Heart left ventricle (tissue), 16 donors: ENCODE data around the gene PSMA6. TPM values are rescaled to one million over a fixed set of nuclear protein-coding genes. Genes with fewer than 3 reads are reported as not detected.

Experiments
- ATAC-seq, 4 donors: fragments of 200-7000 bp; cut with Tn5 transposase; one replicate each; pipeline ENCODE4 v1.9.1; 2020 to 2022; ENCODE audit warnings: moderate library complexity in 4 of 4, mild to moderate bottlenecking in 3 of 4, moderate number of reproducible peaks in 1 of 4
- DNase-seq, 5 donors: peaks; one replicate each; pipeline ENCODE4 v3.0.0-alpha.2; 2020
- H3K27ac ChIP-seq, 12 donors: fragments of 200-600 bp; sonication (generic) in 4 of 12; one replicate each; pipeline versions ENCODE4 v1.5.0 to v1.8.0; 2016 to 2022; ENCODE audit warnings: mild to moderate bottlenecking in 2 of 12
- H3K27me3 ChIP-seq, 9 donors: fragments of 200-600 bp; sonication (generic) in 2 of 9; one replicate each; pipeline versions ENCODE4 v1.5.1 to v1.8.0; 2016 to 2022; ENCODE audit warnings: mild to moderate bottlenecking in 3 of 9
- H3K36me3 ChIP-seq, 9 donors: fragments of 200-600 bp; sonication (generic) in 2 of 9; one replicate each; pipeline versions ENCODE4 v1.5.0 to v1.8.0; 2018 to 2022; ENCODE audit warnings: mild to moderate bottlenecking in 2 of 9
- H3K4me1 ChIP-seq, 12 donors: fragments of 200-600 bp; sonication (generic) in 4 of 12; one replicate each; pipeline versions ENCODE4 v1.5.0 to v1.8.0; 2016 to 2022; ENCODE audit warnings: mild to moderate bottlenecking in 3 of 12
- H3K4me3 ChIP-seq, 12 donors: fragments of 200-600 bp; sonication (generic) in 4 of 12; one replicate each; pipeline versions ENCODE4 v1.5.0 to v1.8.0; 2017 to 2022; ENCODE audit warnings: mild to moderate bottlenecking in 9 of 12, moderate library complexity in 4 of 12
- H3K9me3 ChIP-seq, 12 donors: fragments of 200-600 bp; sonication (generic) in 4 of 12; one replicate each; pipeline versions ENCODE4 v1.5.0 to v1.8.0; 2016 to 2022; ENCODE audit warnings: mild to moderate bottlenecking in 1 of 12
- POLR2A ChIP-seq, 2 donors: fragments of 450-650 bp; IDR thresholded peaks; one replicate each; pipeline ENCODE4 v1.6.1; 2017; ENCODE audit warnings: antibody characterized with exemption in 2 of 2, mild to moderate bottlenecking in 2 of 2, moderate library complexity in 2 of 2
- WGBS, 4 donors: extraction: QIAGEN DNeasy Blood & Tissue Kit in 2 of 4; methylation state at CpG; one replicate each; pipeline versions ENCODE4 v1.1.5 to v1.1.7; 2013 to 2018; 5-methylcytosine and 5-hydroxymethylcytosine counted together
- intact Hi-C, 10 donors: fragments of 100-400 bp; cut with DNase I; formaldehyde crosslinking; loops; one replicate each; pipeline versions ENCODE4 v1.11.1 to v1.14.2; 2022
- polyA plus RNA-seq, 2 donors: library from polyadenylated mRNA; stranded (reverse); fragments of 200-250 nt; gene quantifications; one replicate each; pipeline ENCODE4 v1.2.3, GENCODE V29; 2013
- total RNA-seq, 9 donors: library from RNA; depleted of rRNA in 2 of 9; stranded (reverse); fragments of >200 nt in 2 of 9; fragmentation: NEBNext Ultra II Directional in 3 of 9; extraction: Animal tissue kit (Norgen Biotek cat#: 25700) in 3 of 9; gene quantifications; one replicate each; pipeline versions ENCODE4 v1.1.0 to v1.2.4, GENCODE V29; 2016 to 2023
- TF ChIP-seq, protein P1 (sequence below), 12 donors: fragments of 200-600 bp; sonication (generic) in 4 of 12; IDR thresholded peaks; one replicate each; pipeline versions ENCODE4 v1.5.0 to v1.8.0; 2018 to 2022; ENCODE audit warnings: antibody characterized with exemption in 12 of 12, mild to moderate bottlenecking in 5 of 12
- donor health status: ischemic (EF 13 %, LVEDD 7.1; RV severe dilation, severe dysfunction).
- donor health status: healthy with polysubstance abuse.
- donor health status: DM: no; HTN: yes; CAD: no.
- donor health status: DM: no; HTN: no; CAD: no.
- donor health status: ischemic (EF 25% LVEDD 6.9; RV normal size, moderate dysfunction).
- donor health status: ischemic (EF 25% LVEDD 5.7; RV mildly dilated, moderate dysfunction).
- donor health status: healthy.
- donor health status: DM: yes; HTN: yes; CAD: no.
- donor health status: ischemic (EF 35%, LVEDD 5.7; RV mildly dilated, moderate dysfunction).
- donor health status: nonischemic (EF 11% LVEDD 7.7; RV severe dilation, severe dysfunction).
- donor health status: DM: yes; HTN: yes; CAD: no.
- donor health status: PGD.
- donor health status: ischemic (EF 29% LVEDD 5.4; RV normal size, mild dysfunction).
- donor health status: nonischemic (EF 23%, LVEDD 6.1; RV moderate dilation, normal function).

The PSMA6 gene
- total and polyA plus RNA-seq, 11 donors: 123 to 293 (median 176) TPM

GRCh38 chr14:35336494-35337268, 44.5 kb downstream of the PSMA6 start:
- intact Hi-C loops: loop anchor here in 9 of 10 donors (1.0 to 5.0 kb wide), 9 partner anchors 34 to 71 kb away; partner anchors contain the start of genes PSMA6 (in 6 of the 9) and NFKBIA (in 5 of the 9)
- H3K36me3 ChIP-seq: no peaks in the 10 kb centered on the region
- no peaks in the 10 kb centered on the region for H3K27me3 ChIP-seq
- no peaks in the 10 kb centered on the region for H3K9me3 ChIP-seq
- H3K27ac ChIP-seq: peak overlapping the region; percentile 72 to 97 (median 92)
- WGBS, 4 donors: 30 to 49% (median 39%) methylated on average over 21 to 28 of the region's 28 CpGs
- peak; percentile 77 to 88 (median 82) for ATAC-seq
- peaks cover 21 to 91% (median 61%) of the 10 kb centered on the region in 12 donors for H3K4me1 ChIP-seq
- TF ChIP-seq, protein P1, sequence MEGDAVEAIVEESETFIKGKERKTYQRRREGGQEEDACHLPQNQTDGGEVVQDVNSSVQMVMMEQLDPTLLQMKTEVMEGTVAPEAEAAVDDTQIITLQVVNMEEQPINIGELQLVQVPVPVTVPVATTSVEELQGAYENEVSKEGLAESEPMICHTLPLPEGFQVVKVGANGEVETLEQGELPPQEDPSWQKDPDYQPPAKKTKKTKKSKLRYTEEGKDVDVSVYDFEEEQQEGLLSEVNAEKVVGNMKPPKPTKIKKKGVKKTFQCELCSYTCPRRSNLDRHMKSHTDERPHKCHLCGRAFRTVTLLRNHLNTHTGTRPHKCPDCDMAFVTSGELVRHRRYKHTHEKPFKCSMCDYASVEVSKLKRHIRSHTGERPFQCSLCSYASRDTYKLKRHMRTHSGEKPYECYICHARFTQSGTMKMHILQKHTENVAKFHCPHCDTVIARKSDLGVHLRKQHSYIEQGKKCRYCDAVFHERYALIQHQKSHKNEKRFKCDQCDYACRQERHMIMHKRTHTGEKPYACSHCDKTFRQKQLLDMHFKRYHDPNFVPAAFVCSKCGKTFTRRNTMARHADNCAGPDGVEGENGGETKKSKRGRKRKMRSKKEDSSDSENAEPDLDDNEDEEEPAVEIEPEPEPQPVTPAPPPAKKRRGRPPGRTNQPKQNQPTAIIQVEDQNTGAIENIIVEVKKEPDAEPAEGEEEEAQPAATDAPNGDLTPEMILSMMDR (IDR thresholded peaks at IDR 0.05): peak in 2 of 12 donors; percentile 26 to 28
- peak in 1 of 2 donors; percentile 56 for TF ChIP-seq POLR2A (IDR thresholded peaks at IDR 0.05)
- peak; percentile 94 to 96 (median 95) for DNase-seq
- peak overlapping the region in 3 of 12 donors; percentile 3 to 30 (median 20) for H3K4me3 ChIP-seq

DNA sequence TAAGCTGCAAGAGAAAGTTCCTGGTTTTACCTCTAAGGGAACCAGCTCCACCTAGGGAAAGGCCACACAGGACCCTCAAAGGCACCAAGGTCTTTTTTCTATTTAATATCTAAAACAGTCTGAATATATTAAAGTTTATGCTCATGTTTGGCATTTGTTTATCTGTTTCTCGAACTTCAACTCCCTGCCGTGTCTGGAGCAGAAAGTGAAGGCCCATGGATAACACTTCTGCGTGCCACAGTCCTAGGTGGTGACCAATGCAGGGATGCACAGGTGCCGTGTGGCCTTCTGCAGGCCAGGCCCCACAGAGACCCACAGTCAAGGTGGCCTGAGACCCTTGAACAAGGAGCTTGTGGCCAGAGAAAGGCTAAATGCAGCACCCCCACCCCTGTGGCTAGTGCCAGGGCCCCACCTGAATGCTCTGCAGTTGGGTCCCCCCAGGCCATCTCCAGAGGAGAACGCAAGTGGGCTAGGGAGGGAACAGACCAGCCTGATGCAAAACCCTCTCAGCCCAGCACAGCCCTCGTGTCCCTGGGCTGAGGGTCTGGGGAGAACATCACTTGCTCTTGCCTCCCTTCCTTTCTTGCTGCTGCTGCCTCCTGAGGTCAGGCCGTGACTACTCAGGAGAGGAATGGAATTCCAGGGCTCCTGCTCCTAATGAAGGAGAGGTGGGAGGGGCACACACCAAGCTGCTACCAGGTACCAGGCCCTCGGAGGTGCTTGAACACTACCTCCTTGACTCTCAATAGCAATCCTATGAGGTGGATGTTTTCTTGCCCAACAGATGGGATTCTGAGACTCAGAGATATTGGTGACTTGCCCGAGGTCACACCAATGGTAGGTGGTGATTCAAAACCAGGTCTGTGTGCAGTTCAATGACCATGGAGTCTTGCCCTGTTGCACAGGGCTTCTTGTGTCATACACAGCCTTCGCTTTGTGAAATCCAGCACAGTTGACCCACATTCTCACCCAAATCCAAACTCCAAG, 45.4 kb downstream of the PSMA6 start:
- intact Hi-C loops: loop anchor here in 9 of 10 donors (2.0 to 5.0 kb wide), 7 partner anchors 35 to 70 kb away; partner anchors contain the start of genes PSMA6 (in 6 of the 9) and NFKBIA (in 4 of the 9)
- no peak for TF ChIP-seq POLR2A (IDR thresholded peaks at IDR 0.05)
- TF ChIP-seq, protein P1 (IDR thresholded peaks at IDR 0.05): peak in 2 of 12 donors; percentile 6 to 19
- Histone ChIP-seq H3K4me1 (peaks cover 21 to 94% (median 70%) of the 10 kb centered on the region in 12 donors), H3K27me3 (no peaks in the 10 kb centered on the region), H3K27ac (peak overlapping the region; percentile 72 to 97 (median 92)), H3K36me3 (no peaks in the 10 kb centered on the region), H3K9me3 (no peaks in the 10 kb centered on the region), H3K4me3 (peak overlapping the region in 2 of 12 donors; percentile 8 to 15)
- DNase-seq: no peak
- 81 to 87% (median 83%) methylated on average over 8 to 10 of the region's 10 CpGs for WGBS, 4 donors
- no peak for ATAC-seq

DNA sequence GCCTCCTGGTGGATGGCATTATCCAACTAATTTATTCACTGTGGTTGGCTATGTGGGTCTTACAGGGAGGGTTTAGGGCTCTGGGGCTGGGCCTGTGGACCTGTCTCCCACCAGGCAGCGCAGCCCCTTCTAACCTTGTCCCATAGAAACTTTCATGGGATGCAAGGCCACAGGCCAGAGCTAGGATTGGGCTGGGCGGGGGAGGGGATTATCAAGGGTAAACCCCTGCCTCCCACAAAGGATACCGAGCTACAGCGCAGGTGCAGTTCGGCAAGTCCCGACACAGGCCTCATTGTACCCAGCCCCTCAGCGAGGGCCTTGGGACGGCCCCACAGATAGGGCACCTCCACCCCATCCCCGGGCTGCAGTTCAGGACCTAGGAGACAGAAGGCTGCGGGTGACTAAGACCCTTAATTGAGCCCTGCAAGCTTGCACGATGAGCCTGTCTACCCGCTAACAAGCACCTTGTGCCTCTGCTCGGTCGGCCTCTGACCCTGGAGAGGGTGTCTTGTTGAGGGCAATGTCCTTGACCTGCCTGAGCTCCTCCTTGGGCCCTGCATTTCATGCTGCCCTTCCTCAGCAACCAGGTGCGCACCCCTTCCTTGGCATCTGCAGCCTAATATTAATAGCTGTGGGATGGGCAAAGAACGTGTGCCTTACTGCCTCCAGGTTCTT, 46.7 kb downstream of the PSMA6 start:
- H3K27me3 ChIP-seq: no peaks in the 10 kb centered on the region
- peaks cover 21 to 92% (median 65%) of the 10 kb centered on the region in 12 donors for H3K4me1 ChIP-seq

More for the DNA sequence above, 46.7 kb downstream of the PSMA6 start:
- WGBS, 4 donors: 92 to 94% (median 92%) methylated on average over 12 to 16 of the region's 16 CpGs
- no peaks in the 10 kb centered on the region for H3K9me3 ChIP-seq
- no peak for DNase-seq
- no peaks in the 10 kb centered on the region for H3K36me3 ChIP-seq
- no peak for ATAC-seq
- H3K27ac ChIP-seq: peak overlapping the region in 6 of 12 donors; percentile 20 to 98 (median 92)
- TF ChIP-seq, protein P1 (IDR thresholded peaks at IDR 0.05): no peak
- no peak for TF ChIP-seq POLR2A (IDR thresholded peaks at IDR 0.05)
- intact Hi-C loops: loop anchor here in 6 of 10 donors (5.0 kb wide), 4 partner anchors 37 to 68 kb away; partner anchors contain the start of gene PSMA6 (in 4 of the 6)
- H3K4me3 ChIP-seq: no peak overlapping the region
